DMS 273 (cell line): ENCODE results near the gene SLC1A2.

ENCODE experiments used
- DNase-seq: peaks from one replicate; lab custom pipeline; 2025; ENCODE audit not compliant: unreplicated experiment; lab: John Stamatoyannopoulos, UW

Gene SLC1A2

DNA sequence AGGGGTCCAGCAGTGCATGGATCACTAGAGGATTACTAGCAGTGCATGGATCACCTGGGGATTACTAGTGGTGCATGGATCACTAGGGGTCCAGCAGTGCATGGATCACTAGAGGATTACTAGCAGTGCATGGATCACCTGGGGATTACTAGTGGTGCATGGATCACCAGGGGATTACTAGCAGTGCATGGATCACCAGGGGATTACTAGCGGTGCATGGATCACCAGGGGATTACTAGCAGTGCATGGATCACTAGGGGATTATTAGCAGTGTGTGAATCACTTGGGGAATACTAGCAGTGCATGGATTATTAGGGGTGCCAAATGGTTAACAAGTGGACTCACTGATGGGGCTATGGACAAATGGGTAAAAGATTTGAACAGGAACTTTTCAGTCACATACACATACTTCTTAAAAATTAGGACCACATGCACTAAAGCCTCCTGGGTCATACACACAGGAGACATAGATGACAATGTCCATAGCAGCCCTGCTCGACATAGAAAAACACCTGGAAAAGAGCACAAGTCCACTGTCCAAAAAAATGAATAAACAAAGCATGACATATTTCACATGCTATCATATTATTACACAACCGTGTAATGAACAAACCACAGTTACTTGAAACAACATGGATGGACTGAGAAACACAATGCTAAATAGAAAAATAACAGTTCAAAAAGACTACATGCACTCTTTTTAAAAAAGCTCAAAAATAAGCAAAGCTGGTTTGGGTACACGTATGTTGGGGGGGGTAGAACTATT, 170.6 kb downstream of the SLC1A2 start:
- no peak for DNase-seq

DNA sequence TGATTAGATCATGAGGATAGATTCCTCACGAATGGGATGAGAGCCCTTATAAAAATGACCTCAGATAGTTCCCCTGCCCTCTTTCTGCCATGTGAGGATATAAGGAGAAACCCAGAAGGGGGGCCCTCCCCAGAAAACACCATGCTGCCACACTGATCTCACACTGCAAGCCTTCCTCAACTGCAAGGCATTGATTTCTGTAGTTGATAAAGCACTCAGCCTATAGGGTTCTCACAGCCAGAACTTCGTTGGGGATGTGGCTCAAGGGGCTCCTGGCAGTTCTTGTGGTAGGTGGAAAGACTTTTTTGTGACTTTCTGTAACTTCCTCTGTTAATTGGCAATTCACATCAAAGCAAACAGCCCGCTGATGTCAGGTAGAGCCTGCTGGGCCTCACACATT, 171.5 kb downstream of the SLC1A2 start:
- DNase-seq: no peak

DNA sequence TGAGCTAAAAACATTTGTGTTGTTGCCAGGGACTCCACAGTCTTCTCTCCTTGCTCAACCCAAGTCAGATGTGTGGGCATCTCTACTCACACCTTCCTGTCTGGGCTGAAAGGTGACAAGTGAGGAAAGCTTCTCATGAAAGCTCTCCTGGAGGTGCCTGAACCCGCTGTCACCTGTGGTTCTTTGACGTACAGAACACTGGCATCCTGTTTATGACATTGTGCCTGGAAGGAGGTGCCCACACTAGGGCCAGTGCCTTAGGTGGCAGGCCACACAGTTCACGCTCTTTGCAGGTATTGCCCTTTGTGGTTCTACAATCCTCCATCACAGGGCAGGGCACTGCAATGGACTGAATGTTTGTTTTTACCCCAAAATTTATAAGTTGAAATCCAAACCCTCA, 171.9 kb downstream of the SLC1A2 start:
- DNase-seq: no peak

DNA sequence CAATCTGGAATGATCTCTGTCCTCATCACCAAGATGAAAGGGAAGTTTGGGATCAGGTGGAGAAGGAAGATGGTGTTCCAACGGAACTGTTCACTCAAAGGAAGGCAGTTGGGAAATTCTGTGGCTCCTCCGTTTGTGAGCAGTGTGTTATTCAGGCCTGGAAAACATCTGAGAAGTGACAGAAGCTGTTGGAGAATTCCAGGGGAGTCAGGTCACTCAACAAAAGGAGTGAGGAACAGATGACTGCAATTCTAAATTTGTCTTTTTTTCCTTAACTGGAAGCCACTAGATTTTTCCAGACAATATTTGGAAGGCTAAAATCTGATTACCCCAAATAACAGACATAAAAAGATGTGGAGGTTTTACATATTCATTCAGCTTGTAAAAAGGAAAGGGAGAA, 172.6 kb downstream of the SLC1A2 start:
- DNase-seq: no peak

DNA sequence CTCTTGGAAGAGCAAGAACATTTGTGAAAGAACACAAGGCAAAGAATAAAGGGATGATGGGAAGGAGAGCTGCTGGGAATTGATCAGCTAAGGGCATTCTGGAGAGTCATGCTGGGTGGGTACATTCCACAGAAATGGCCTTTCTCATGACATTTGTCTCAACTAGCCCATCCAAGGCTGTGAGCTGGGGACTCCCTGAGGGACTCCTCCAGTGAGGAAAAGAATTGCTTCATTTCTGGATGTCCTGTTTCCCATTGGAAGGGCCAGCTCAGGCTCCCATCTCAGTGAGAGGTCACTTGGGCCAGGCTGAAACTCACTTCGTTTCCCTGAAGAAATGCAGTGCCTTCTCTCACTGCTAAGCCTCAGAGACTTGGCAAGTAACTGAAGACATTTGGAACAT, 173.6 kb downstream of the SLC1A2 start:
- no peak for DNase-seq

DNA sequence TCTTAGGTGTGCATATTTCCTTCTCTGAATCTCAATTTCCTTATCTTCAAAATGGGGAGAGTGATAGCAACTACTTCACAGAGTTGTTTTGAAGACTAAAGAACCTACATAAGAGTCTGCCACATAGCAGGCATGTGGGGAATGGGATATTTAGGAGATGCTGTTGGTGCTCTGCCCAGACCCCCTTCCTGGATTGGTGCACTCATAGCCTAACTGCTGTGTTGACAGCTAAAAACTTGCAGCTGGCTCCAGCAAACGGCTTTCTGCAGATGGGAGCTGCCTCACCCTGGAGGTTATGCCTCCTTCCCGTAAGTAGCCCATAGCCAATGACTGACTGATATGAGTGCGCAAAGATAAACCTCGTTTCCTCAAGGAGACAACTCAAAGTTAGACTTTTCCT, 174.3 kb downstream of the SLC1A2 start:
- DNase-seq: no peak

DNA sequence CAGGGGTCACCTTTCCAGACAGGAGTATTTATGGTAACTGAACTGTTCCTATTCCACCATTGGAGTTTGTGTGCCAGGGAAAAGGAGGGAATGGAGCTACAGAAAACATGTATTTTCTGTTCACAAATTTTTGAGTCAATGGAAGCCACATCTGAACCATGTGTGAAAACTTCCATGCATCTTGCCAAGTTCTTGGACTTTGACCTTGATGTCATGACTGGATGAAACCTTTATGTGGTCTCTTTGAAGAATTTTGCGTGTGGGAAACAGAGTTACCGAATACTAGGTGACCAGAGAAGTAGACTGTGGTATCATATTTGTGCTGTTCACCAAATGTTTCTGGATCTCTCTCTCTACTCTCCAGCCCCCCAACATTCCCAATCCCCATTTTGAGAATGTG, 175.6 kb downstream of the SLC1A2 start:
- DNase-seq: no peak

DNA sequence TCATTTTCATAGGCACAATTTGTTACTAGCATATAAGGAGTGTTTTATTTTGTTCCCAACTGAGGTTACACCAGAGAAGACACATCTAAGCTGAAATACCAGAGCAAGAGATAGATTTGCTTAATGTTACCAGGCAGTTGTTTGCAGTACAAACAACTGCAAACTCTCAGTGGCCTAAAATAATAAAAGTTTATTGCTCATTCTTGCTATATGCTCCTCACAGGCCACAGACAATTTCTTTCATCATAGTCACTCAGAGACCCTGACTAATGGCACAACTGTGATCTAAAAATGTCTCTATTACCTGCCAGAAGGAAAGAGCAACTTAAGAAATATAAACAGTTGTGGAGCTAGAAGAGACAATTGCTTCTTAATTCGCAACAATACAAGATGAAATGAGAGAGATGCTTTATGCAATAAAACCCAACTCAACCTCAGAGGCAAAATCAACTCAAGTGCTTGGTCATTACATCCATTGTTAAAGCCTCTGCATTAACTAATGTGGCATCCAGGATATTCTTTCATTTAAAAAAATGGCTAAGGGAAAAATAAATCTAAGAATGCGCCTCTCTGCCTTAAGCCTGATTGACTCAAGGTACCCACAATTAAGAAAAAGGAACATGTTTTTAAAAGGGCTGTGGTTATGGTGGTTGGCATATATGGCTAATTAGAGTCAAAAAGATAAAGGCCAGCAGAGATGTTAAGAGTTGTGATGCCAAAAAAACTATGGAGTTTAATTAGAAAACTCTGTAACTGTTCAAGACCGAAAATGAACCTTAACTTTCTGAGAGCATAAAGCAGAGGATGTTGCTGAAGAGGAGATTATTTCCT, 176.7 kb downstream of the SLC1A2 start:
- DNase-seq: no peak

DNA sequence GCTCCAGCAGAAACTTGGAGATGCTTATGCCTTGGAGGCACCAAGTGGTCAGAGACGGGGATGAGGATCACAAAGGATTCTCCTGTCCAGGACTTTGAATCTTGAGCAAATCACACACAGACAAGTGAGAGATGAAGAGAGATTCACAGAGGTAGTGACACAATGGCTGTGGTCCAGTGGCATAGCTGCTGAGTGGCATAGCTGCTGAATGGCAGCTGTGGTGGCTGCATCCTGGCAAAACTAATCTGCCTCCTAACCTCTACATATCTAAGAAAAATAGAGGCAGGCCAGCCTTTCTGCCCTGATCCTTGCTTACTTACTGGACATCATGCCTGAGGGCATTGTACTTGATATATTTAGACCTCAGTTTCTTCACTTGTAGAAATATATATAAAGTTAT, 177.8 kb downstream of the SLC1A2 start:
- no peak for DNase-seq

DNA sequence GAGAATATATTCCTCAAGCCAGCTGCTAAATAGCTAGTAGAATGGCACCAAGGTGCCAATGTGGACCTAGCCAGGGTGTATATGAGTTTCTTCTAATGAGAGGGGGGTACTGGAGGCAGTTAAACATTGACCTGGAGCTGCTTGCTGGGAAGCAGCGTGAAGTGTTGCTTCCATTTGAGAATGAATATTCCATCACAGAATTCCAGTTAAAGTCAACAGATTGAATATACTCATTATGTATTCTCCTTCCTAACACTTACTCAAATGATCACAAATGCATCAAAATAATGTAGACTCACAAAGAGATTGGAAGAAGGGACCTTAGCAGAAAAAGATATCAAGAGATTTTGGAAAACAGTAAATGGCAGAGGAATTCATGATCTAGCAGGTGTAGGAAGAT, 178.3 kb downstream of the SLC1A2 start:
- no peak for DNase-seq

DNA sequence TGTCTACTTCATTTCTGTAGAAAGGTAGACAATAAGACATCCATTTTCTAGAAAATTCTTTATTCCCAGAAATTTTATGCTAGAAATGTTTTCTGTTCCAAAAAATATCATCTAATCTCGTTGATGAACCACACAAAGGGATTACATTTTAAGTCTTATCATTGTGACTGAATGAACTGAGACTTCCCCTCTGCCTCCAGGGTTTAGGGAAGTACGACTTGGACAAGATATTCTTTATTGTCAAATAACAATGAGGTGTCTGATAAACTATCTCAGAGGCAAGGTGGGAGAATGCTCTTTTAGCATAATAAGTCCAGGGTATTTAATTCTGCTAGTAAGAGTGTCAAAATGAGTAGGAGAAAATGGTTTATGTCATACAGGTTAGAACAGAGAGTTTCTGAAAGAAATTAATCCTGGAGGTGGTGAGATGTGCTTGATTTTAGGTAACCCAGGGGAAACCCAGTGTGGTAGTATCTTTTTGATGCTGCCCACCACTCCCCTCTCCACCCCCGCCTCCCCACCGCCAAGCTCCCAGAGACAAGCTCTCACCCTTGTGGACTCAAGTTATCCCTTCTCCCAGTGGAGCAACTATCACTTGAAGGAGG, 179.8 kb downstream of the SLC1A2 start:
- DNase-seq: no peak

DNA sequence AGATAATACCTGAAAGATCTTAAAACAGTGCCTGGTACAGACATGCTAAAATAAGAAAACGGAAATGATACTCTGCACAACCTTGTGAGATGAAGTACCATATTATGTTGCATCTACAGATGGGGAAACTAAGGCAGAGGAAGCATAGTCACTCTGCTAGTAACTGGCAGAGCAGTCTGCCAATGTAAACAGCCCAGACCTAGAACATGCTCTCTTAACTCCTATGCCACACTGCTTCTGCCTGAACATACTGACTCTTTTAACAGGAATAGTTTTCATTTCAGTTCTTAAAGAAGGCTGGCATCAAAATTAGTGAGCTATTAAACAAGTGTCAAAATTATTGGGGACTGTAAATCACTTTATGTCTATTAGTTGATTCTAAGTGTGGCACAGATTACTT, 180.5 kb downstream of the SLC1A2 start:
- no peak for DNase-seq

DNA sequence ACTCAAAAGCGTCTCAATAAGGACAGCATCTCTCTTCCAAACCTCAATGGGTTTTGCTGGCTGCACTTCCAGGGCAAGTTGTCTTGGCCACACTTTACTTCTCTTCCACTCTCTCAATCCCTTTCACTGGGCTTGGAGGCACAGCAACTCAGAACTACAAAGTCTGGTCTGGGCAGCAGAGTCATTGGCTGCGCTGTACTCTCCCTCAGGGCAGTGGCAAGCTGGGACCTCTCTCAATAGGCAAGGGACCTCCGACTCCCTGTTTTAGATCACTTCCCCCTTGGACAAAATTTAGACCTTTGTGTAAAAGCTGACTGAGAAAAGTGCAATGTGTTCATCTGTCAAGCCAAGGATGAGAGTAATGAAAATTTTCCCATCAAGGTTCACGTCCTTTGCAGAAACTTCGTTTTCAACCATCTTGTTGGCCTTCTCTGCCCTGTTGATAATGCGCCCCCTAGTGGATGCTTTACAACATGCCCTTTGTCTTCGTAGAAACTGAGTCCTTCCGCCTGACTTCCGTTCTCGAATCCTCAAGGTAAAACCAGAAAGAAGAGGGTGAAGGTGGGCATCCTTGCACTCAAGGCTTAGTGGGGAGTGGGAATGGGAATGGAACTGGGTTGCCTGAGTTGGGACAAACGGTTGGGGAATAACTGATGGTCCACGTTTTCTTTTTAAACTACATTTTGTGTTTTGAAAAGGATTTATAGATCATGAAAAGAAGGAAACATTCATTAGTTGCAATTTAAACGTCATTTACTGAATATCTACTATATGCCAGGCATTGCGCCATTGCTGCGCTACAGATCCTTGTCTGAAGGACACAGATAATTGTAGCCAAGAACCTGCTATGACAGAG, 181.3 kb downstream of the SLC1A2 start:
- DNase-seq: peak; percentile 81

DNA sequence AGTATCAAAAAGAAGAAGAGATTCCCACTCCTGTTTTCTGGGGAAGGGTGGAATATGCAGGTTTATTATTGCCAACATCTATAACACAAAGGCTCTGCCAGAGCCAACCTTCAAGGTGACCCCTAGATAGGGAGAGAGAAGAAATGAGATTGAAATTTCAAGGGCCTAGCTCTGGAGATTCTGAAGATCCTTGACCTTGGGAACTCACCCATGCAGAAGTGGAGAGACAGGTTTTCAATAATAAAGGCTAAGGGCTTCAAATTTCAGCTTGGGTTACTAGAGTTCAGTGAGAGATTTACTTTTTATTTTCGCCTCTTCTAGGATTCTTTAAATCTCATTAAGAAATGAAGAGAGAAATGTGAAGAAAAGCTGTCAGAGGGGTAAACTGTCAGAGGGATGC, 182.0 kb downstream of the SLC1A2 start:
- DNase-seq: no peak

DNA sequence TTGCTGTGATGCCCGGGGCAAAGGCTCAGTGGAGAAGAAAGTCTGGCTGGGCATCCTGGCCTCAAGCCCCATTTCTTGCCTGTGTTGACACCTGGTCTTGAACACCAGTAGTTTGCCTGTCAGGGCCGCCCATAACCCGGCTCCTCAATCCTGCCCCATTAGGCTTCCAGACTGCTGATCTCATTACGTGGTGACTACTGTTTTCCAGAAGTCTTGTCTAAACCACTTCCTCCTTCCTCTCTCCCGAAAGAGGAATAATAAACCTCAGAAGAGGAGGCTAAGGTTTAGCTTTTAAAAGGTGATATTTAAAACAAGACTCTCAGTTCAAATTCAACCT, 182.7 kb downstream of the SLC1A2 start:
- no peak for DNase-seq

DNA sequence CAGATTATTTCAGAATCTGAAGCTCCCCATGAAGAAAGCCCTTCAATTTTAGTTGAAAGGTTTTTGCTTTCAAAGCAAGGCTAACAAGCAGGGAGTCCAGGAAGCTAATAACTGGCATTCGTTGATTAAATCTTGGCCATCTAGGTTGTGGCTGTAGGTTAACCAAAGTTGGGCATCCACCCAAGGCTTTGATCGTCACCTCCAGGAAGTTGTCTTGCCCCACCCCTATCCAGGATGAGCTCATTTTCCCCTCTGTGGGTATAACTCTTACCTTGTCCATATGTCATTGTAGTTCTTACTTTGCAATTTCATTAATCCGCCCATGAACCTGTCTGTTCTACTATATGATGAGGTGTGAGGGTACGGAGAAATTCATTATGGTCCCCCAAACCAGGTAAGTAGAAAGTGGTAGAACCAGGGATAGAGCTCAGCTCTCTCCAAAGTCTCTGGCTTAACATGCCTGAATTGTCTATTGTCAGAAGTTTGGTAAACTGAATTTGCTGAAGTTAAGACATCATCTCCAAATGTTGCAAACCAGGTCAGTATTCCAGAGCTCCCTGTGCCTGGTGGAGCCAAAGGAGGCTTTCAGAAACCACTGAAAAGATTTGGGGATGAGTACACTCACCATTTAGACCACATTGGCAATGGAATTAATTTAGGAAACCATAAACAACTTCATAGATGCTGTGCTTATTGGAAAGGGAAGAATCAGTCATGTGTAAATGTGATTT, 183.3 kb downstream of the SLC1A2 start:
- peak; percentile 2 for DNase-seq

DNA sequence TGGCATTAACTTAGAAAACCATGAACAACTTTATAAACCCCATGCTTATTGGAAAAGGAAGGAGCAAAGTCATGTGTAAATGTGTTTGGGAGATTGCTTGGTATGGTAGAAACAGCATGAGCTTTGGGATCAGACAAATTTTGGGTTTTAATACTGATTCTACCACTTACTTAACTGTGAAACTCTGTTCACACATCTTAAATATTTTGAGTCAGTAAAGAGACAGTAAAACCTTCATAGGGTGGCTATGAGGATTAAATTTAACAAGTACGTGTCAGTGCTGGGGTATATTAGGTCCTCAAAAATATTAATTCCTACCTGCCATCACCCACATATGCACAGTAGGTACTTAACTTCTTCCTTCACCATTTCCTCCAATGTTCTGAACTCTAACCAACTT, 183.9 kb downstream of the SLC1A2 start:
- no peak for DNase-seq

DNA sequence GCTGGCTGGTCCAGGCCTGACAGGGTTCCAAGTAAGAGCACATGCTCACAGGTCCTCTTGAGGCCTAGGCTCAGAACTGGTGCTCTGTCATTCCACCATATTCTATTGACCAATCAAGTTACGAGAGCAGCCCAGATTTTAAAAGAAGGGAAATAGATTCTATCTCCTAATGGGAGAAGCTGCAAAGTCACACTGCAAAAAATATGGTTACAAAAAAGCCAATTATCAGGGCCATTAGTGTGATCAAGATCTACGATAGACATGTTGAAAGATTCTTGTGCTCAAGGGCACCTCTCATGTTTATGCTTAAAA, 184.2 kb downstream of the SLC1A2 start:
- DNase-seq: no peak

DNA sequence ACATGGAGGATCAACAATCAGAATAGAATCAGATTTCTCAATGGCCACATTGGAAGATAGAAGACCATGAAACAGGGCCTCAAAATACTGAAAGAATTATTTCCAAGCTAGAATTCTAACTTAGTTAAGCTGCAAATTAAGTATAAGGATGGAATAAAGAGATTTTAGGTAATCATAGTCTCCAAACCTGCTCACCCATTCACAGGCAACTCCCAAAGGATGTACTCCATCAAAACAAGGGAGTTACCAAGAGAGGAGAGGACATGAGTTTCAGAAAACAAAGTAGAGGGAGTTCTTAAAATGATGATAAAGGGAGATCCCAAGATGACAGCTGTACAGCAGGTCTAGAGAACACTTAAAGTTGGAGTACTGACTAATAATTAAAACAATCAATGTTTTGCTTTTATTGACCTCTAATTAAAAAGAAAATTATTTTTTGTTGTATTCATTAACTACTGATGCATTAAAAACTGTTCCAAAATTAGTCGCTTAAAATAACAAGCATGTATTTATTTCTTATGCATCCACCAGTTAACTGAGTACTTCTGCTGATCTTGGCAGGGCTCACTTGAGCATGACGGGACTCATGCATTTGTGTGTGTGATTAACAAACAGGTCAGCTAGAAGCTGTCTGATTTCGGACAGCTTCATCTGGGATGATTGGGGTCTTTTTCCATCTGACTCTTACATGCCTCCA, 184.8 kb downstream of the SLC1A2 start:
- DNase-seq: no peak

DNA sequence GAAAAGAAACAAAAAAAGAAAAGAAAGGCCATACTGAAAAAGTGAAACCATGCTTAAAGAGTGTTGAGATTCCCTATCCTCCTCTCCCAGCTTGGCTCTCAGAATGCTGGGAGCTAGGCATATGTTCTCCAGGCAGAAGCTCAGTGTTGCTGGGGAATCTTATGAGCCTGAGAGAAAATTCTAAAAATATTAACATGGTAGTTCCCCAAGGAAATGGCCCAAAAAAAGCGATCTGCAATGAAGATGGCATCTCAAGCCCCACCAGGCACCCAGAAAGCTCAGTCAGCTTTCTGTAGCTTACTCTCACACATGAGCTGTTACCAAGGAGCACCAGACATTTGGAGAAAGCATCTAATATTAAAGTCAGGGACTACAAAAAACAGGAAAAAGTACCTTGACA, 185.8 kb downstream of the SLC1A2 start:
- DNase-seq: no peak
